ENCODE data around the gene SEC14L1. TPM values are rescaled to one million over a fixed set of nuclear protein-coding genes. Genes with fewer than 3 reads are reported as not detected.

SEC14L1 gene
- total RNA-seq, 4 donors from 2014 or later = 38.4 to 86.1 (median 40.1) TPM

GRCh38 chr17:77111934-77112296 lies 28.9 kb upstream of the SEC14L1 start:
- Histone ChIP-seq H3K27me3 (no peaks in the 10 kb centered on the region), H3K27ac (peak overlapping the region in 3 of 4 donors; percentile 0 to 78 (median 37)), H3K9me3 (no peaks in the 10 kb centered on the region), H3K4me1 (peaks cover 0 to 56% (median 12%) of the 10 kb centered on the region in 3 donors), H3K36me3 (no peaks in the 10 kb centered on the region), H3K4me3 (no peak overlapping the region)
- 69 to 88% methylated on average over 1 to 5 of the region's 5 CpGs for WGBS, 2 donors (ENCODE audit: low coverage in 1 of 2)
- ATAC-seq = no peak
- TF ChIP-seq POLR2A (IDR thresholded peaks at IDR 0.05) = no peak
- no peak for TF ChIP-seq EP300 (IDR thresholded peaks at IDR 0.05)
- TF ChIP-seq CTCF (IDR thresholded peaks at IDR 0.05) = no peak
- no peak for TF ChIP-seq POLR2AphosphoS5 (IDR thresholded peaks at IDR 0.05)

- Histone ChIP-seq H3K4me3 (no peak overlapping the region), H3K9me3 (no peaks in the 10 kb centered on the region), H3K4me1 (peaks cover 0 to 40% (median 6%) of the 10 kb centered on the region in 3 donors), H3K27ac (peak overlapping the region in 3 of 4 donors; percentile 13 to 60 (median 57)), H3K27me3 (no peaks in the 10 kb centered on the region), H3K36me3 (no peaks in the 10 kb centered on the region)
- no peak for TF ChIP-seq EP300 (IDR thresholded peaks at IDR 0.05)
- no peak for TF ChIP-seq POLR2AphosphoS5 (IDR thresholded peaks at IDR 0.05)
- no peak for TF ChIP-seq CTCF (IDR thresholded peaks at IDR 0.05)
- no peak for TF ChIP-seq POLR2A (IDR thresholded peaks at IDR 0.05)
- no peak for ATAC-seq
- 46 to 74% methylated on average over 2 of the region's 2 CpGs for WGBS, 2 donors (ENCODE audit: low coverage in 1 of 2)
Measured at GRCh38 chr17:77115510-77115909, 25.3 kb upstream of the SEC14L1 start.

DNA sequence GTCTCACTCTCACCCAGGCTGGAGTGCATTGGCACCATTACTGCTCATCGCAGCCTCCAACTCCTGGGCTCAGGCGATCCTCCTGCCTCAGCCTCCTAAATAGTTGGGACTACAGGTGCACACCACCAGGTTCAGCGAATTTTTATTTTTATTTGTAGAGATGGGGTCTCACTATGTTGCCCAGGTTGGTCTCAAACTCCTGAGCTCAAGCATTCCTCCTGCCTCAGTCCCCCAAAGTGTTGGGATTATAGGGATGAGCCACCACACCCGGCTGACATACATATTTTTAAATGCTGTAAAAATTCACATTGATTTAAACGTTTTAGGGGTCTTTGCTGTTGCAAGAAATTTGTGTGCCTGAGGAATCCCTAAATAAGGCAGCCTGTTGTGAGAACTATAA lies 24.8 kb upstream of the SEC14L1 start:
- 80 to 90% methylated on average over 2 to 4 of the region's 5 CpGs for WGBS, 2 donors (ENCODE audit: low coverage in 1 of 2)
- TF ChIP-seq POLR2A (IDR thresholded peaks at IDR 0.05) (no peak), EP300 (IDR thresholded peaks at IDR 0.05) (no peak), POLR2AphosphoS5 (IDR thresholded peaks at IDR 0.05) (no peak), CTCF (IDR thresholded peaks at IDR 0.05) (no peak)
- Histone ChIP-seq H3K36me3 (no peaks in the 10 kb centered on the region), H3K4me1 (peaks cover 0 to 39% (median 3%) of the 10 kb centered on the region in 3 donors), H3K27ac (peak overlapping the region in 3 of 4 donors; percentile 13 to 60 (median 57)), H3K27me3 (no peaks in the 10 kb centered on the region), H3K4me3 (no peak overlapping the region), H3K9me3 (no peaks in the 10 kb centered on the region)
- ATAC-seq = no peak

GRCh38 chr17:77116371-77116860 lies 24.4 kb upstream of the SEC14L1 start:
- no peak for ATAC-seq
- H3K9me3 ChIP-seq = no peaks in the 10 kb centered on the region
- WGBS, 2 donors (ENCODE audit: low coverage in 1 of 2) = 24 to 40% methylated on average over 3 of the region's 3 CpGs
- no peaks in the 10 kb centered on the region for H3K27me3 ChIP-seq
- TF ChIP-seq CTCF (IDR thresholded peaks at IDR 0.05) (no peak), POLR2AphosphoS5 (IDR thresholded peaks at IDR 0.05) (no peak), EP300 (IDR thresholded peaks at IDR 0.05) (no peak), POLR2A (IDR thresholded peaks at IDR 0.05) (no peak)
- peak overlapping the region in 3 of 4 donors; percentile 13 to 69 (median 60) for H3K27ac ChIP-seq
- H3K4me1 ChIP-seq = peaks cover 0 to 39% (median 3%) of the 10 kb centered on the region in 3 donors
- H3K36me3 ChIP-seq = no peaks in the 10 kb centered on the region
- H3K4me3 ChIP-seq = no peak overlapping the region

DNA sequence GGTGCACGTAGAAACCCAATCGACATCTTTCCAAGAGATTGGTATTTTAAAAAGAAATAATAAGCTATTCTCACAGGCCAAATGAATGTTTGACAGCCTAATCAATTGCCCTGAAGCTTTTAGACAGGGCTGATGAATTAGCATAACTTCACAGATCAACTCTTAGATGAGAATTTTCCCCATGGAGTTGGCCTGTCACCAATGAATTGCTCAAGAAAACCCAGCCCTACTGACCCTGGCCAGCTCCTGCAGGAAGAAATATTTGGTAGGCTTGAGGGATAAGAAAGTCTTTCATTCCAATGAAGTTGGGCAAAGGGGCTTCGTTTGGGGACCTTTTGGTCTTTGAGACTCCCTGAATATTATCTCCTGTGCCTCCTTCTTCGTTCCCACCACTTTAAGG lies 23.4 kb upstream of the SEC14L1 start:
- Histone ChIP-seq H3K4me1 (peaks cover 0 to 46% (median 3%) of the 10 kb centered on the region in 3 donors), H3K27ac (peak overlapping the region in 3 of 4 donors; percentile 13 to 69 (median 60)), H3K36me3 (no peaks in the 10 kb centered on the region), H3K27me3 (no peaks in the 10 kb centered on the region), H3K9me3 (no peaks in the 10 kb centered on the region), H3K4me3 (no peak overlapping the region)
- WGBS, 2 donors (ENCODE audit: low coverage in 1 of 2) = 72 to 100% methylated on average over 3 to 4 of the region's 4 CpGs
- no peak for ATAC-seq
- no peak for TF ChIP-seq CTCF (IDR thresholded peaks at IDR 0.05)
- no peak for TF ChIP-seq POLR2A (IDR thresholded peaks at IDR 0.05)
